ENCODE data around the gene IL1RN. TPM values are rescaled to one million over a fixed set of nuclear protein-coding genes. Genes with fewer than 3 reads are reported as not detected.

IL1RN gene
- polyA plus RNA-seq, 4 donors, result 1.4 to 8.7 (median 5.1) TPM

Other genes with a start within 250 kb of the IL1RN start
- gene IL37, start 216.4 kb upstream of the IL1RN start, polyA plus RNA-seq (ENCODE audit: insufficient read length in 4 of 4), result not detected
- gene IL36G, start 149.6 kb upstream of the IL1RN start, polyA plus RNA-seq (ENCODE audit: insufficient read length in 4 of 4), result under 1 TPM in 2 of 4 donors, not detected in 2; 0.35 to 0.39 TPM
- not detected for gene IL36A, start 122.1 kb upstream of the IL1RN start, polyA plus RNA-seq (ENCODE audit: insufficient read length in 4 of 4)
- not detected for gene IL36B, start 74.7 kb upstream of the IL1RN start, polyA plus RNA-seq (ENCODE audit: insufficient read length in 4 of 4)
- not detected for gene IL36RN, start 68.4 kb upstream of the IL1RN start, polyA plus RNA-seq (ENCODE audit: insufficient read length in 4 of 4)
- not detected for gene IL1F10, start 59.6 kb upstream of the IL1RN start, polyA plus RNA-seq (ENCODE audit: insufficient read length in 4 of 4)
- gene PSD4, start 46.4 kb downstream of the IL1RN start, polyA plus RNA-seq (ENCODE audit: insufficient read length in 4 of 4), result 10 to 100 TPM in 2 of 4 donors, 1 to 10 TPM in 2; 1.9 to 15.9 (median 9.3) TPM
- gene PAX8, start 151.3 kb downstream of the IL1RN start, polyA plus RNA-seq (ENCODE audit: insufficient read length in 4 of 4), result 100 to 1,000 TPM in 3 of 4 donors, 1 to 10 TPM in 1; 4.3 to 528 (median 285) TPM